Muscle layer of duodenum (tissue), 2 donors: ENCODE results near the gene GDPD4.

Experiments used
- H3K27ac ChIP-seq: one replicate; pipeline ENCODE4 v1.7.0; 2013; ENCODE audit warnings: mild to moderate bottlenecking, low read length
- H3K27me3 ChIP-seq: one replicate; pipeline ENCODE4 v1.7.0; 2013; ENCODE audit warnings: low read depth, mild to moderate bottlenecking, control low read depth, low read length
- H3K36me3 ChIP-seq, 2 donors: one replicate each; pipeline ENCODE4 v1.7.0; 2013; ENCODE audit warnings: low read length in 2 of 2, control low read depth in 1 of 2, mild to moderate bottlenecking in 1 of 2; ENCODE audit not compliant: insufficient read depth in 2 of 2, control insufficient read depth in 1 of 2
- H3K4me1 ChIP-seq, 2 donors: one replicate each; pipeline ENCODE4 v1.7.0; 2013; ENCODE audit warnings: low read length in 2 of 2, mild to moderate bottlenecking in 2 of 2, control low read depth in 1 of 2, moderate library complexity in 1 of 2; ENCODE audit not compliant: insufficient read depth in 2 of 2, control insufficient read depth in 1 of 2
- H3K4me3 ChIP-seq, 2 donors: one replicate each; pipeline ENCODE4 v1.7.0; 2013; ENCODE audit warnings: low read length in 2 of 2, low read depth in 1 of 2, mild to moderate bottlenecking in 1 of 2
- H3K9me3 ChIP-seq, 2 donors: one replicate each; pipeline ENCODE4 v1.7.0; 2013; ENCODE audit warnings: low read length in 2 of 2, control low read depth in 1 of 2, mild to moderate bottlenecking in 1 of 2; ENCODE audit not compliant: control insufficient read depth in 1 of 2
- donor health status: healthy.

Gene GDPD4

DNA sequence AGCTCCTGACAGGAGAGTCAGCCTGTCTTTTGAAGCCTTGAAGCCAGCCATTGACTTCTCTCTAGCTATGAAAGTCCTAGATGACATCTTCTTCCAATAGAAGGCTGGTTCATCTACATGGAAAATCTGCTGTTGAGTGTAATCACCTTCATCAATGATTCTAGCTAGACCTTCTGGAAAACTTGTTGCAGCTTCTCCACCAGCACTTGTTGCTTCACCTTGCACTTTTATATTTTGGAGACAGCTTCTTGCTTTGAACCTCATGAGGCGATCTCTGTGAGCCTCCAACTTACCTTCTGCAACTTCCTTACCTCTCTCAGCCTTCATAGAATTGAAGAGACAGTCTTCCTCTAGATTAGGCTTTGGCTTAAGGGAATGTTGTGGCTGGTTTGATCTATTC, 115.2 kb downstream of the GDPD4 start:
- no peak overlapping the region for H3K27ac ChIP-seq
- no peaks in the 10 kb centered on the region for H3K27me3 ChIP-seq
- no peaks in the 10 kb centered on the region for H3K4me1 ChIP-seq
- no peaks in the 10 kb centered on the region for H3K9me3 ChIP-seq
- H3K4me3 ChIP-seq: no peak overlapping the region
- no peaks in the 10 kb centered on the region for H3K36me3 ChIP-seq

DNA sequence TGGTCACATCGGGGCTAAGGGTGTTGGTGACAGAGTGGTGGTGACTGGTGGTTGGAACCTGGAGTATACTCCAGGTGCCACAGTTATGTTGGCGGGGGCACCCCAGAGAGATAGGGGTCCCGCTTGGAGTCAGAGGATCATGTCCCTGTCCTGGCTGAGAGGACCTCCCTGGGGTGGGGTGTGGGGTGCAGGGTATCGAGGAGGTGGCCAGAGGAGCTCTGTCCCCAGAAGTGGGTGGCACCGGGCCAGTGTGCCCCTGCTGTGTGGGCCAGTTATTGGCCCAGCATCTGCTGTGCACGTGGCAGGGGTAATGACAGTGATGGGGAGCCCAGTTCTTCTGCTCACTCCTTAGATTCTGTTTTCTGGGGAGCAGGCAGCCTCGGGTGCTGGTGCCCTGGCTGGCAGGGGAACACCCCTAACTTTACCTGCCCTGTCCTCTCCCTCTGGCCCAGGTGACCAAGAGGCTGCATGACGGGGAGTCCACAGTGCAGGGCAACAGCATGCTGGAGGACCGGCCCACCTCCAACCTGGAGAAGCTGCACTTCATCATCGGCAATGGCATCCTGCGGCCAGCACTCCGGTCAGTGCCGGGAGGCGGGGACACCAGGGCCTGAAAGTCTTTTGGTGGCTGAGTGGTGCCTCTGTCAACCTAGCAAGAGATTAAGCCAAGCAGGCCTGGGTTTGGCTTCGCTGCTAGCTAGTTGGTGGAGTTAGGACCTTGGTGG, 117.2 kb downstream of the GDPD4 start:
- no peaks in the 10 kb centered on the region for H3K36me3 ChIP-seq
- no peak overlapping the region for H3K4me3 ChIP-seq
- H3K27ac ChIP-seq: no peak overlapping the region
- H3K27me3 ChIP-seq: no peaks in the 10 kb centered on the region
- no peaks in the 10 kb centered on the region for H3K9me3 ChIP-seq
- H3K4me1 ChIP-seq: no peaks in the 10 kb centered on the region

DNA sequence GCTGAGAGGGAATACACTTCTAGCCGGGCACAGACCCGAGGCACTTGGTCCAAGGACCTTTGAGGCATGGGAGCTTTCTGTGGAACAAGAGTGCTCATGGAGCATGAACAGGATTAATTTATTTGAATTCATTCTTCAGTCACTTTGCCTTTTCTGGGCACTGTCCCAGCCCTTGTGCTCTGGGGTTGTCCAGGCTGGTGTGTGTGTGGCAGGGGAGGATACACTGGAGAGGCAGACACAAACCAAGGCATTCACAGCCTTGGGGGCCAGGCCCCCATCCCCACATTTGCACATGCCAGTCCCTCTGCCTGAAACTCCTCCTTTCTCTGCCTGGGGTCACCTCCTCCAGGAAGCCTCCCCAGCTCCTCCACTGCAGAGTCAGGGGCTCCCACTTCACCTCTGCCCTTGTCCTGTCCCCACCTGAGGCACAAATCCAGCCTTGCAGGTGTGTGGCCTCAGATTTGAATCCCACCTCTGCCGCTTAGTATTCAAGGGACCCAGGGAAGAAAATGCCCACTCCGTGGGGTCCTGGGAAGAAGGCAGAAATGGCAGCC, 118.0 kb downstream of the GDPD4 start:
- Histone ChIP-seq H3K27me3 (no peaks in the 10 kb centered on the region), H3K4me1 (no peaks in the 10 kb centered on the region), H3K27ac (no peak overlapping the region), H3K9me3 (no peaks in the 10 kb centered on the region), H3K36me3 (no peaks in the 10 kb centered on the region), H3K4me3 (no peak overlapping the region)

DNA sequence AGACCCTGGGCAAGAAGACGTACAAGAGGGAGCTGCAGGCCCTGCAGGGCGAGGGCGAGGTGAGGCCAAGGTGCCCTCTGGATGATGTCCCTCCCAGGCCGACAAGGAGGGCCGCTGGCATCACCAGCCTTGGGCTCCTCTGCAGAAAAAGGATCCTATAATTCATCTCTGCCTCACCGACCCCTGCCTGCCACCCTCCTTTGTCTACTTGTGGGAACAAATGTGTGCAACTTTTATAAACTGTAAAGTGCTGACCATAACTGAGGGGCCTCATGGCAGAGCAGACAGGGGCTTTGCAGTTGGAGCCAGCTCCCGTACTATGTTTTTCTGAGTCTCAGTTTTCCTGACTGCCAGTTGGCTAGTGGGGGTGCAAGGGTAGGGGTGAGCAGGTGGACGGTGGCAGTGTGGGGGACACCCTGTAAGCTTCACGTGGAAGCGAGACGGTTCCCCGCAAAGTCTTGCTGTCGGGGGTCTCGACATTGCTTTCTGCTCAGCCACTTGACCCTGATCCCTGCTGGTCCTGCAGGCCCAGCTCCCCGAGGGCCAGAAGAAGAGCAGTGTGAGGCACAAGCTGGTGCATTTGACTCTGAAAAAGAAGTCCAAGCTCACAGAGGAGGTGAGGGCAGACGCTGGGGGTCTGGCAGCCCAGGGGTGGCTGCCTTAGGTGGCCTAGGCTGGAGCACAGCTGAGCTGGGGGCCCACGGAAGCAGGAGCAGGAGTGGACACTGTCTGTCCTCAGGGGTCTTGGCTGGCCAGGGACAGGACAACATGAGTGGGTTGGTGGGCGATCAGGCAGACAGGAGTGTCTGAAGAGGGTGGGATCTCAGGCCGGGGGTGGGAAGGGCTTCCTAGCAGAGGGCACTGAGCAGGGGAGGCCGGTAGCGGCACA, 118.7 kb downstream of the GDPD4 start:
- Histone ChIP-seq H3K4me1 (no peaks in the 10 kb centered on the region), H3K36me3 (no peaks in the 10 kb centered on the region), H3K4me3 (no peak overlapping the region), H3K9me3 (no peaks in the 10 kb centered on the region), H3K27me3 (no peaks in the 10 kb centered on the region), H3K27ac (no peak overlapping the region)

DNA sequence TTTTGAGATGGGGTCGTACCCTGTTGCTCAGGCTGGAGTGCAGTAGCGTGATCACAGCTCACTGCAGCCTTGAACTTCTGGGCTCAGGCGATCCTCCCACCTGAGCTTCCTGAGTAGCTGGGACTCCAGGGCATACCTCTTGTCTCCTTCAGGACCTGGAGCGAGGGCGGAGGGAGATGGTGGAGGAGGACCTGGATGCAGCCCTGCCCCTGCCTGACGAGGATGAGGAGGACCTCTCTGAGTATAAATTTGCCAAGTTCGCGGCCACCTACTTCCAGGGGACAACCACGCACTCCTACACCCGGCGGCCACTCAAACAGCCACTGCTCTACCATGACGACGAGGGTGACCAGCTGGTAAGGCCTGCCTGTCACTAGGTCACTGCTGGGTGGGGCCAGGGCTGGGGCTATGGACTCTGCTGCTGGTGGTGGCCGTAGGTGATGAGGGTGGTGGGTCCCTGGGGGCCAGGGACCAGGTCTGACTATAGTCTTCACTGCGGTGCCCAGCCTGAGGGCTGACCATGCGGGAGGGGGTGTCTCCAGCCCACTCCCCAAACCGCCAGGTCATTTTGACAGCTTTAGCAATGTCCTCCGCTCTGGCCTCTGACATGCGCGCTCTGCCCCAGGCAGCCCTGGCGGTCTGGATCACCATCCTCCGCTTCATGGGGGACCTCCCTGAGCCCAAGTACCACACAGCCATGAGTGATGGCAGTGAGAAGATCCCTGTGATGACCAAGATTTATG, 119.5 kb downstream of the GDPD4 start:
- Histone ChIP-seq H3K9me3 (no peaks in the 10 kb centered on the region), H3K27ac (no peak overlapping the region), H3K36me3 (no peaks in the 10 kb centered on the region), H3K4me3 (no peak overlapping the region), H3K4me1 (no peaks in the 10 kb centered on the region), H3K27me3 (no peaks in the 10 kb centered on the region)

DNA sequence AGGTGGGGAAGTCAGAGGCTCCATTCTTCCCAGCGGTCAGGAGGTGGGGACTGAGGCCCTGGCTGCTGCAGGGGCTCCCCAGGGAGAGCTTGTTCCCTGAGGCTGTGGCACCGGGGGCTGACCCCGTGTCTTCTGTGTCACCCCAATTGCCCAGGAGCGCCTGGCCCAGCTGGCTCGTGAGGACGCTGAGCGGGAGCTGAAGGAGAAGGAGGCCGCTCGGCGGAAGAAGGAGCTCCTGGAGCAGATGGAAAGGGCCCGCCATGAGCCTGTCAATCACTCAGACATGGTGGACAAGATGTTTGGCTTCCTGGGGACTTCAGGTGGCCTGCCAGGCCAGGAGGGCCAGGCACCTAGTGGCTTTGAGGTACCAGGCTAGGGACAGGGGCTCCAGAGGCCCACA, 120.3 kb downstream of the GDPD4 start:
- no peaks in the 10 kb centered on the region for H3K36me3 ChIP-seq
- H3K4me1 ChIP-seq: no peaks in the 10 kb centered on the region
- no peak overlapping the region for H3K4me3 ChIP-seq
- H3K27me3 ChIP-seq: no peaks in the 10 kb centered on the region
- H3K9me3 ChIP-seq: no peaks in the 10 kb centered on the region
- no peak overlapping the region for H3K27ac ChIP-seq

DNA sequence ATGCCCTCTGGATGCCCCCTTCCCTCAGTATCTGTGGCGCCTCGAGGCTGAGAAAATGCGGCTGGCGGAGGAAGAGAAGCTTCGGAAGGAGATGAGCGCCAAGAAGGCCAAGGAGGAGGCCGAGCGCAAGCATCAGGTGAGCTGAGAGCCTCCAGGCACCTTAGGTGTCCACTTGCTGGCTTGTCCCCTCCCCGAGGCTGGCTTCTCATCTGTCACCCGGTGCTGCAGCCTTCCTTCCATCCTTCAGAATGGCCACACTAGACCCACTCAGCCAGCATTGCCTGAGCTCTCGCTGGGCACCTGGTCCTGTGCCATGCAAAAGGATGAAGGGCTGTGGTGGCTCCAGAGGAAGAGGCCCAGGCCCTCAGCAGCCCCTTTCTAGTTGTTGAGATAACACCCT, 121.1 kb downstream of the GDPD4 start:
- H3K4me1 ChIP-seq: no peaks in the 10 kb centered on the region
- no peaks in the 10 kb centered on the region for H3K36me3 ChIP-seq
- no peaks in the 10 kb centered on the region for H3K27me3 ChIP-seq
- H3K27ac ChIP-seq: no peak overlapping the region
- no peak overlapping the region for H3K4me3 ChIP-seq
- no peaks in the 10 kb centered on the region for H3K9me3 ChIP-seq

DNA sequence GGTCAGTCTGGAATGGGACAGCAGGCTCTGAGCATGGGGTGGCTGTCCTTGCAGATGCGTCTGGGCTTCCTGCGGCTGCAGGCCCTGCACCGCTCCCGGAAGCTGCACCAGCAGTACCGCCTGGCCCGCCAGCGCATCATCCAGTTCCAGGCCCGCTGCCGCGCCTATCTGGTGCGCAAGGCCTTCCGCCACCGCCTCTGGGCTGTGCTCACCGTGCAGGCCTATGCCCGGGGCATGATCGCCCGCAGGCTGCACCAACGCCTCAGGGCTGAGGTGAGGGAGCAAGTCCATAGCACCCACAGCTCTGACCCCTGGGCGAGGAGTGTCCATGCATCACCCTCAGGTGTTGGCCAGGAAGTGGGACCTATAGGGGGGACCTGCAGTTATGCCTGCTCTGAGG, 121.8 kb downstream of the GDPD4 start:
- Histone ChIP-seq H3K27ac (no peak overlapping the region), H3K4me3 (no peak overlapping the region), H3K9me3 (no peaks in the 10 kb centered on the region), H3K4me1 (no peaks in the 10 kb centered on the region), H3K27me3 (no peaks in the 10 kb centered on the region), H3K36me3 (no peaks in the 10 kb centered on the region)

DNA sequence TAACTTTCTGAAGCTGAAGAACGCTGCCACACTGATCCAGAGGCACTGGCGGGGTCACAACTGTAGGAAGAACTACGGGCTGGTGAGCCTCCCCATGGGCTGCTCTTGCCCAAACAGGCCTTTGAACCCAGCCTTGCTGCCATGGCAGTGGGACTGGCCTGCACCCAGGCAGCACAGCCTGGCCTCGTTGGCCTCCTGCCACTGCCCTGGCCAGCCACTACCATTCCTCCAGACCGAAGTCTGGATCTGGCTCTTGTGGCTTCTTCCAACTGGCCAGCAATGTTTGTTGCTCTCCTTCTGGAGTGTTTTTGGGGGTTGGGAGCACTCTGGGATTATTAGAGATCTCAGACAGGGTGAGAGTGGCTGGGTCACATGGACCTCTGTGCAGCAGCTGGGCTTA, 122.4 kb downstream of the GDPD4 start:
- Histone ChIP-seq H3K4me3 (no peak overlapping the region), H3K4me1 (no peaks in the 10 kb centered on the region), H3K27me3 (no peaks in the 10 kb centered on the region), H3K36me3 (no peaks in the 10 kb centered on the region), H3K27ac (no peak overlapping the region), H3K9me3 (no peaks in the 10 kb centered on the region)

DNA sequence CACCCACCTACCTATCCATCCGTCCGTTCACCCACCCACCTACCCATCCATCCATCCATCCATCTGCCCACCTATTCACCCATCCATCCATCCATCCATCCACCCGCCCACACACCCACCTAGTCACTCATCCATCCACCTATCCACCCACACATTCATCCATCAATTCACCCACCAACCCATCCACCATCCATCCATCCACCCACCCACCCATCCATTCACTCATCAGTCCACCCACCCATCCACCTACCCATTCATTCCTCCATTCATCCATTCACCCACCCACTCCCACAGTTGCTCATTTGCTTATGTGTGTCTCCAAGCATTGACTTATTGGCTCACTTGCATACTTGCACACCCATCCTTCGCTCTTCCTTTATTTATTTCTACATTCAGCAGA, 123.3 kb downstream of the GDPD4 start:
- Histone ChIP-seq H3K27ac (no peak overlapping the region), H3K36me3 (no peaks in the 10 kb centered on the region), H3K9me3 (no peaks in the 10 kb centered on the region), H3K27me3 (no peaks in the 10 kb centered on the region), H3K4me3 (no peak overlapping the region), H3K4me1 (no peaks in the 10 kb centered on the region)

DNA sequence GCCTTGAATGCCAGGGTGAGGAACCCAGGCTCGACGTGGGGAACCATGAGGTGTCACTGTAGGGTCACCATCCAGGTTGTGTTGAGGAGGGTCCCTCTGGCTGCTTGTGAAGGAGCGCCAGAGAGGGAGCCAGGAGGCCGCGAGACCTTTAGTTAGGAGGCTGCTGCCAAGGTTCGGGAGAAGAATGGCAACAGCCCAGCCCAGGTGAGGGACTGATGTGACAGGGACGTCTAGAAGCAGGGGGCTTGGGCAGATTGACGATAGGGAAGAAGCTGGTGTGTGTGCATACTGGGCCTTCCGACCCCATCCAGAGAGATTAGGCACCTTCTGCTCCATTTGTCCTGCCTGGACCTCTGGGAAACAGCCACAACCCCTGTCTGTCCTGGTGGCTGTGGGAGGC, 124.5 kb downstream of the GDPD4 start:
- Histone ChIP-seq H3K36me3 (no peaks in the 10 kb centered on the region), H3K4me3 (no peak overlapping the region), H3K9me3 (no peaks in the 10 kb centered on the region), H3K27me3 (no peaks in the 10 kb centered on the region), H3K27ac (no peak overlapping the region), H3K4me1 (no peaks in the 10 kb centered on the region)
